ENCODE measurements around the gene FOXQ1. TPM values are rescaled to one million over a fixed set of nuclear protein-coding genes. Genes with fewer than 3 reads are reported as not detected.

The FOXQ1 gene
- total RNA-seq, 1 experiment from 2014 or later: 55.8 TPM

DNA sequence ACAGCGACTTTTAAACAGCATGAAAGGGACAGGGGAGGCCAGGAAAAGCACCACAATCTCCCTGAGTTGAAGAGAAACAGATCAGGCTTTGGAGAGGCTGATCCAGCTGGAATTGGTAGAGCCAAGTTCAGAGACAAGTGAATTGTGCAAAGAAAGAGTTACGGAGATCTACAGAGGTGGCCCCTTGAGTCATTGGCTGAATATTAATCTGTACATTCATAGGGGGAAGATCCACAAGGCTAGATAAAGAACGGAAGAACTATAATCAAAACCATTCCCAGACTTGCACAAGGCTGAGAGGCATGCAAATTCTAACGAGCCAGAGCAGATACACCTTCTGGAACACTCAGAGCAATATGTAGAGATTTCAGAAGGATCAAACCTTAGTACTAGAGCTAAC lies 14.2 kb upstream of the FOXQ1 start:
- no TSS peak for BruUV-seq (replicated peaks)
- H3K4me3 ChIP-seq: no peak overlapping the region
- no peaks in the 10 kb centered on the region for H3K9me2 ChIP-seq (ENCODE audit: insufficient read depth)
- TF ChIP-seq, protein P1, sequence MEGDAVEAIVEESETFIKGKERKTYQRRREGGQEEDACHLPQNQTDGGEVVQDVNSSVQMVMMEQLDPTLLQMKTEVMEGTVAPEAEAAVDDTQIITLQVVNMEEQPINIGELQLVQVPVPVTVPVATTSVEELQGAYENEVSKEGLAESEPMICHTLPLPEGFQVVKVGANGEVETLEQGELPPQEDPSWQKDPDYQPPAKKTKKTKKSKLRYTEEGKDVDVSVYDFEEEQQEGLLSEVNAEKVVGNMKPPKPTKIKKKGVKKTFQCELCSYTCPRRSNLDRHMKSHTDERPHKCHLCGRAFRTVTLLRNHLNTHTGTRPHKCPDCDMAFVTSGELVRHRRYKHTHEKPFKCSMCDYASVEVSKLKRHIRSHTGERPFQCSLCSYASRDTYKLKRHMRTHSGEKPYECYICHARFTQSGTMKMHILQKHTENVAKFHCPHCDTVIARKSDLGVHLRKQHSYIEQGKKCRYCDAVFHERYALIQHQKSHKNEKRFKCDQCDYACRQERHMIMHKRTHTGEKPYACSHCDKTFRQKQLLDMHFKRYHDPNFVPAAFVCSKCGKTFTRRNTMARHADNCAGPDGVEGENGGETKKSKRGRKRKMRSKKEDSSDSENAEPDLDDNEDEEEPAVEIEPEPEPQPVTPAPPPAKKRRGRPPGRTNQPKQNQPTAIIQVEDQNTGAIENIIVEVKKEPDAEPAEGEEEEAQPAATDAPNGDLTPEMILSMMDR (conservative IDR thresholded peaks at IDR 0.05): no peak
- TF ChIP-seq EZH2 (IDR thresholded peaks at IDR 0.05; ENCODE audit: low read depth): no peak
- peaks cover 3% of the 10 kb centered on the region; the same call in 1 of the 2 replicates for H3K9me3 ChIP-seq (ENCODE audit: insufficient read depth, low read depth)
- H3K36me3 ChIP-seq (ENCODE audit: low read depth): no peaks in the 10 kb centered on the region
- ChIA-PET POLR2A (ENCODE audit: unreplicated experiment) (no interaction called here), CTCF (no interaction called here)
- H3K27ac ChIP-seq: no peak overlapping the region
- H3K27me3 ChIP-seq (ENCODE audit: insufficient read depth, low read depth): no peaks in the 10 kb centered on the region
- DNase-seq: no peak
- no peak overlapping the region for H3K4me2 ChIP-seq
- H3F3A ChIP-seq (ENCODE audit: insufficient read depth, low read depth): no peaks in the 10 kb centered on the region
- peaks cover 6% of the 10 kb centered on the region; the same call in 1 of the 2 replicates for H3K4me1 ChIP-seq (replicated peaks; ENCODE audit: insufficient read depth)
- H2AFZ ChIP-seq: no peak overlapping the region
- no peaks in the 10 kb centered on the region for H3K79me2 ChIP-seq (ENCODE audit: low read depth)
- intact Hi-C loops (cut with micrococcal nuclease; ENCODE audit: unreplicated experiment): no loop called here
- no peaks in the 10 kb centered on the region for H4K20me1 ChIP-seq (ENCODE audit: insufficient read depth)

DNA sequence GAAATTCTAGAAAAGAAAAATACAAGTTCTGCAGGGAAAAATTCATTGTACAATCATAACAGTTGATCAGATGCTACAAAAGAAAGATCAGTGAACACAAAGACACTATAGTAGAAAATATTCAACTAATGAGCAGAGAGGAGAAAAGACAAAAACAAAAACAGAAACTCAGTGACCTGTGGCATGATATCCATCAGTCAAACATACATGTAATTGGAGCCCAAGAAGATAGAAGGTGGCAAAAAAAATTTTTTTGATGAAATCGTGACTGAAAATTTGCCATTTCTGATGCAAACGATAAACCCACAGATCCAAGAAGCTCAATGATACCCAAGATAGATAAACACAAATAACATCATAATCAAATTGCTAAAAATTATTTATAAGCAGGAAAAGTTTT lies 13.1 kb upstream of the FOXQ1 start:
- DNase-seq: no peak
- Histone ChIP-seq H2AFZ (no peak overlapping the region), H3K79me2 (ENCODE audit: low read depth) (no peaks in the 10 kb centered on the region), H3K27me3 (ENCODE audit: insufficient read depth, low read depth) (no peaks in the 10 kb centered on the region), H3K4me1 (replicated peaks; ENCODE audit: insufficient read depth) (peaks cover 6% of the 10 kb centered on the region; the same call in 1 of the 2 replicates), H3F3A (ENCODE audit: insufficient read depth, low read depth) (no peaks in the 10 kb centered on the region), H3K4me2 (no peak overlapping the region), H3K9me2 (ENCODE audit: insufficient read depth) (no peaks in the 10 kb centered on the region), H3K9me3 (ENCODE audit: insufficient read depth, low read depth) (peaks cover 3% of the 10 kb centered on the region; the same call in 1 of the 2 replicates), H3K36me3 (ENCODE audit: low read depth) (no peaks in the 10 kb centered on the region), H4K20me1 (ENCODE audit: insufficient read depth) (no peaks in the 10 kb centered on the region), H3K4me3 (no peak overlapping the region), H3K27ac (no peak overlapping the region)
- CTCF ChIA-PET: no interaction called here
- POLR2A ChIA-PET (ENCODE audit: unreplicated experiment): interaction anchor here (0.5 kb wide), 1 partner anchor 677 kb away, joined by 3 read pairs; no protein-coding TSS in a partner anchor
- TF ChIP-seq, protein P1 (conservative IDR thresholded peaks at IDR 0.05): no peak
- no peak for TF ChIP-seq EZH2 (IDR thresholded peaks at IDR 0.05; ENCODE audit: low read depth)
- intact Hi-C loops (cut with micrococcal nuclease; ENCODE audit: unreplicated experiment): no loop called here
- no TSS peak for BruUV-seq (replicated peaks)

DNA sequence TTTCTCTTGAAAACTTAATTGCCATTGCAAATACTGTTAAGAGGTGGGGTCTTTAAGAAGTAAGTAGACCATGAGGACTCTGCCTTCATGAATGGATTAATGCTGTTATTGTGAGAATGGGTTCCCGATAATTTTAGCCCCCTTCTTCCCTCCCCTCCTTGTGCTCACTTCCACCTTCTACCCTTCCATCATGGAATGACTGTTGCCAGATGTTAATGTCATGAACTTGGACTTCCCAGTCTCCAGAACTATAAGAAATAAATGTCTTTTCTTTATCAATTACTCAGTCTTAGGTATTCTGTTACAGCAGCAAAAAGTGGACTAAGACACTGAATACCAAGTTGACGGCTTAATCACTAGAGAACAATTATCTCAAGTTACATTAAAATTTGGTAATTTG lies 5.8 kb upstream of the FOXQ1 start:
- Histone ChIP-seq H3K79me2 (ENCODE audit: low read depth) (no peaks in the 10 kb centered on the region), H3K4me2 (no peak overlapping the region), H2AFZ (no peak overlapping the region), H3K9me3 (ENCODE audit: insufficient read depth, low read depth) (peaks cover 3% of the 10 kb centered on the region; the same call in 1 of the 2 replicates), H3K9me2 (ENCODE audit: insufficient read depth) (no peaks in the 10 kb centered on the region), H3K27ac (no peak overlapping the region), H4K20me1 (ENCODE audit: insufficient read depth) (no peaks in the 10 kb centered on the region), H3K27me3 (ENCODE audit: insufficient read depth, low read depth) (no peaks in the 10 kb centered on the region), H3K4me1 (replicated peaks; ENCODE audit: insufficient read depth) (no peaks in the 10 kb centered on the region), H3F3A (ENCODE audit: insufficient read depth, low read depth) (peaks cover 7% of the 10 kb centered on the region; the same call in 1 of the 2 replicates), H3K4me3 (no peak overlapping the region), H3K36me3 (ENCODE audit: low read depth) (no peaks in the 10 kb centered on the region)
- no TSS peak for BruUV-seq (replicated peaks)
- TF ChIP-seq, protein P1 (conservative IDR thresholded peaks at IDR 0.05): no peak
- no peak for TF ChIP-seq EZH2 (IDR thresholded peaks at IDR 0.05; ENCODE audit: low read depth)
- no peak for DNase-seq
- POLR2A ChIA-PET (ENCODE audit: unreplicated experiment): no interaction called here
- CTCF ChIA-PET: no interaction called here
- intact Hi-C loops (cut with micrococcal nuclease; ENCODE audit: unreplicated experiment): no loop called here

Data from PC-9 (cell line).